Suppressor macrophage treated with lipopolysaccharide for 4 hours (primary cell): Measurements from ENCODE around the gene CTNNA3.
A peak's percentile ranks its signal among the peaks of the same experiment; 100 is the strongest.

Source experiments
- DNase-seq: peaks from one replicate; pipeline ENCODE4 v3.0.0-alpha.2; 2020

Gene CTNNA3

GRCh38 chr10:66999762-67000545 is 696.0 kb downstream of the CTNNA3 start:
- DNase-seq, result no peak

GRCh38 chr10:66996996-66997395 is 699.0 kb downstream of the CTNNA3 start:
- no peak for DNase-seq

- no peak for DNase-seq
Observed at GRCh38 chr10:66990143-66990830, 705.7 kb downstream of the CTNNA3 start.

GRCh38 chr10:66983475-66983818 is 712.5 kb downstream of the CTNNA3 start:
- no peak for DNase-seq

- DNase-seq, result no peak
Observed at GRCh38 chr10:66982792-66983474, 713.1 kb downstream of the CTNNA3 start.

GRCh38 chr10:66982053-66982420 is 714.0 kb downstream of the CTNNA3 start:
- no peak for DNase-seq

- DNase-seq, result no peak
Observed at GRCh38 chr10:66981361-66982052, 714.5 kb downstream of the CTNNA3 start.

- no peak for DNase-seq
Observed at GRCh38 chr10:66980246-66980815, 715.7 kb downstream of the CTNNA3 start.

GRCh38 chr10:66964946-66965345 is 731.0 kb downstream of the CTNNA3 start:
- no peak for DNase-seq

GRCh38 chr10:66958466-66958865 is 737.5 kb downstream of the CTNNA3 start:
- DNase-seq, result no peak

- DNase-seq, result no peak
Observed at GRCh38 chr10:66951896-66952295, 744.1 kb downstream of the CTNNA3 start.

- DNase-seq, result no peak
Observed at GRCh38 chr10:66943590-66943989, 752.4 kb downstream of the CTNNA3 start.

GRCh38 chr10:66942407-66942806 is 753.6 kb downstream of the CTNNA3 start:
- no peak for DNase-seq

GRCh38 chr10:66941491-66941890 is 754.5 kb downstream of the CTNNA3 start:
- DNase-seq, result no peak

GRCh38 chr10:66940965-66941364 is 755.0 kb downstream of the CTNNA3 start:
- DNase-seq, result no peak

- DNase-seq, result no peak
Observed at GRCh38 chr10:66934711-66935110, 761.3 kb downstream of the CTNNA3 start.

- DNase-seq, result no peak
Observed at GRCh38 chr10:66931949-66932343, 764.0 kb downstream of the CTNNA3 start.

- DNase-seq, result peak; percentile 53
Observed at GRCh38 chr10:66931340-66931948, 764.6 kb downstream of the CTNNA3 start.

- no peak for DNase-seq
Observed at GRCh38 chr10:66929375-66929774, 766.6 kb downstream of the CTNNA3 start.

- DNase-seq, result no peak
Observed at GRCh38 chr10:66928776-66929175, 767.2 kb downstream of the CTNNA3 start.

GRCh38 chr10:66927971-66928770 is 767.8 kb downstream of the CTNNA3 start:
- no peak for DNase-seq
